ENCODE measurements around the gene CACNA1F. TPM values are rescaled to one million over a fixed set of nuclear protein-coding genes. Genes with fewer than 3 reads are reported as not detected.
A peak's percentile ranks its signal among the peaks of the same experiment; 100 is the strongest.
"Not testable (repeated sequence)": the region's sequence is repeated elsewhere in the genome, so short reads cannot be mapped to it uniquely, and the experiment has no call there.

The CACNA1F gene
- total and polyA plus RNA-seq, 9 donors: 0.01 to 0.09 (median 0.04) TPM; not detected in 4

GRCh38 chrX:49178537-49178936 lies 54.6 kb downstream of the CACNA1F start:
- Histone ChIP-seq H3K27me3 (ENCODE audit: control insufficient read depth, insufficient read depth, low read length) (no peaks in the 10 kb centered on the region), H3K27ac (ENCODE audit: low read length) (no peak overlapping the region), H3K9me3 (replicated peaks; ENCODE audit: control insufficient read depth, low read depth, low read length) (no peaks in the 10 kb centered on the region), H3K4me3 (ENCODE audit: low read length) (no peak overlapping the region), H3K4me1 (ENCODE audit: control insufficient read depth, insufficient read depth, low read length) (no peaks in the 10 kb centered on the region), H3K36me3 (ENCODE audit: control insufficient read depth, insufficient read depth, low read length) (peaks cover 16% of the 10 kb centered on the region)
- 95% methylated on average over 3 of the region's 3 CpGs for WGBS (ENCODE audit: insufficient coverage)
- no peak for DNase-seq

- 89% methylated on average over 17 of the region's 23 CpGs for WGBS (ENCODE audit: insufficient coverage)
- DNase-seq: no peak
- H3K27ac ChIP-seq (ENCODE audit: low read length): no peak overlapping the region
Observed at GRCh38 chrX:49177873-49178480, 55.2 kb downstream of the CACNA1F start.

DNA sequence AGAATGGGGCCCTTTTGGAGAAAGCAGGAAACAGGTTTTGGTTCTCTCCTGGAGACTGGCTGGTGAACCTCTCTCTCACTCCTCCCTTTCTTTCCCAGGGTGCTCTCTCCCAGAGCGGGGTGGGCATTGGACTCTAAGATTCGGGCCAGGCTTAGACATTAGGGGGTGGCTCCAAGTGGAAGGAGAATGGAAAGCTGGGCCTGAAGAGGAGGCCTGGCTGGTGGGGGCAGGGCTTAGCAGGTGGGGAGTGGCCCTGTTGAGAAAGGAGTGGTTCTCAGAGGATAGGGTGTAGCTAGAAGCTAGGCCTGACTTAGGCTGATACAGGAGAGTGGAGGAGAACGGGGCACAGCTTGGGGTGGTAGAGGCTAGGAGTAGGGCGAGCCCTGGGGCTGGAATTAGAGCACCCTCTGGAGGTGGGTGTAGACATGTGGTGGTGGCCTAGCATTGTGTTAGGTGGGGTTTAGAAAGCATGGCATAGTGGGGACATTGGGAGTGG lies 55.8 kb downstream of the CACNA1F start:
- peaks cover 3% of the 10 kb centered on the region for H3K4me1 ChIP-seq (ENCODE audit: control insufficient read depth, insufficient read depth, low read length)
- no peak overlapping the region for H3K27ac ChIP-seq (ENCODE audit: low read length)
- no peak overlapping the region for H3K4me3 ChIP-seq (ENCODE audit: low read length)
- peaks cover 21% of the 10 kb centered on the region for H3K36me3 ChIP-seq (ENCODE audit: control insufficient read depth, insufficient read depth, low read length)
- DNase-seq: no peak
- H3K9me3 ChIP-seq (replicated peaks; ENCODE audit: control insufficient read depth, low read depth, low read length): no peaks in the 10 kb centered on the region
- 72% methylated on average over 2 of the region's 4 CpGs for WGBS (ENCODE audit: insufficient coverage)
- peaks cover 2% of the 10 kb centered on the region for H3K27me3 ChIP-seq (ENCODE audit: control insufficient read depth, insufficient read depth, low read length)

More at GRCh38 chrX:49177873-49178480, 55.2 kb downstream of the CACNA1F start:
- Histone ChIP-seq H3K27me3 (ENCODE audit: control insufficient read depth, insufficient read depth, low read length) (no peaks in the 10 kb centered on the region), H3K9me3 (replicated peaks; ENCODE audit: control insufficient read depth, low read depth, low read length) (no peaks in the 10 kb centered on the region), H3K4me3 (ENCODE audit: low read length) (no peak overlapping the region), H3K36me3 (ENCODE audit: control insufficient read depth, insufficient read depth, low read length) (peaks cover 19% of the 10 kb centered on the region), H3K4me1 (ENCODE audit: control insufficient read depth, insufficient read depth, low read length) (no peaks in the 10 kb centered on the region)

DNA sequence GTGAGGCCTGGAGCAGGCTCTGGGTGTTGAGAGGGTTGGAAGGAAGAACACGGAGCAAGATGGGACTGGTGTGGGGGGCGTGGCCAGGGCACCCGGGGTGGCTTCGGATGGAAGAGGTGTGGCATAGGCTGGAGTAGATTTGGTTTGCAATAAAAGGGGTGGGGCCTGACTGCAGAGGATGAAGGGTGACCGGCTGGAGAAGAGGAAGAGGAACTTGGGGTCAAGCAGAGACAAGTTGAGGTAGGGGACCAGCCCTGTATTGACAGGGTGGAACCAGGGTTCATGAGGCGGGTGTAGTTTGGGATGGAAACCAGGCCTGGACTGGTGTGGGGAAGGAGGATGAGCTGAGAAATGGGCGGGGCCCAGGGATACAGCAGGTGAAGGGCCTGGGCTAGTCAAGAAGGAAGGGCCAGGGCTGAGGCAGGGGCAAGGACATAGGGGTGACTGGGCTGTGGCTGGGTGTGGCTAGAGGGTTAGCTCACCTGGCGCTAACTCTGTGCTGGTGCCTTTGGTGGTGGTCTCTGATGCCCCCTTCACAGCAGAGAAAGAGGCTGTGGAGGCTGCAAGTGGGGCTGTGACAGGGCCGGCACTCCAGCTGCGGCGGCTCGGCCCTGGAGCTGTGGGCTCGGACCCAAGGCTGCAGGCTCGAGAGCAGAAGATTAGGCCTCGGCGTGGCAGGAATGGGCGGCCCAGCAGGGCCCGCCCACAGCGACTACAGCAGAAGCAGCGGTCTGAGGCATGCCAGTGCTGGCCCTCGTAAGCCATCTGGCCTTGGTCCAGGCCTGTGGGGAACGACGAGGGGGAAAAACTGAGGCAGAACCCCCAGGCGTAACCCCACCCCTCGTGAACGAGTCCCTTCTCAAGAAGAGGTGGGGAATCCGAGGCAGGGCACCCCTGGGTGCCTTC lies 56.5 kb downstream of the CACNA1F start:
- Histone ChIP-seq H3K4me3 (ENCODE audit: low read length) (no peak overlapping the region), H3K36me3 (ENCODE audit: control insufficient read depth, insufficient read depth, low read length) (peaks cover 21% of the 10 kb centered on the region), H3K27ac (ENCODE audit: low read length) (no peak overlapping the region), H3K9me3 (replicated peaks; ENCODE audit: control insufficient read depth, low read depth, low read length) (no peaks in the 10 kb centered on the region), H3K4me1 (ENCODE audit: control insufficient read depth, insufficient read depth, low read length) (peaks cover 3% of the 10 kb centered on the region), H3K27me3 (ENCODE audit: control insufficient read depth, insufficient read depth, low read length) (peaks cover 2% of the 10 kb centered on the region)
- WGBS (ENCODE audit: insufficient coverage): 76% methylated on average over 22 of the region's 27 CpGs
- DNase-seq: no peak

- H3K4me3 ChIP-seq (ENCODE audit: low read length): no peak overlapping the region
- peaks cover 8% of the 10 kb centered on the region for H3K27me3 ChIP-seq (ENCODE audit: control insufficient read depth, insufficient read depth, low read length)
- WGBS (ENCODE audit: insufficient coverage): 85% methylated on average over 41 of the region's 43 CpGs
- no peak for DNase-seq
- no peak overlapping the region for H3K27ac ChIP-seq (ENCODE audit: low read length)
- peaks cover 21% of the 10 kb centered on the region for H3K36me3 ChIP-seq (ENCODE audit: control insufficient read depth, insufficient read depth, low read length)
- H3K4me1 ChIP-seq (ENCODE audit: control insufficient read depth, insufficient read depth, low read length): peaks cover 3% of the 10 kb centered on the region
- H3K9me3 ChIP-seq (replicated peaks; ENCODE audit: control insufficient read depth, low read depth, low read length): no peaks in the 10 kb centered on the region
Observed at GRCh38 chrX:49175435-49176274, 57.5 kb downstream of the CACNA1F start.

DNA sequence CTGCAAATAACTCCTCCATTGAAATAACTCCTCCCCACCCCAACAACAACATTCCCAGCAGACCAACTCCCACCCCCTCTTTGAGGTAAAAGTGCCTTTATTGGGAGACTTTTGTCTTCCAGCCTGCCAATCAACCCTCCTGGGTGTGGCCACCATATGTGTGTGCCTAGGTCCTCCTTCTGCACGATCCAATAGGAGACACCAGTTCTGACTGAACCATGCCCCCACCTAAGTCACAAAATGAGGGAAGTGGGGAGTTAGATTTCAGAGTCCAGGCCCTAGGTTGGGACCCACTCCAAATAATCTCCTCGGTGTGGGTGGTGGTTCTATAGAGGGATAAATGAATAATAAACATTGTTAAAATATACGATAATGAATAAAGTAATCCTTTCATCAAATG lies 58.4 kb downstream of the CACNA1F start:
- no peak for DNase-seq
- H3K9me3 ChIP-seq (replicated peaks; ENCODE audit: control insufficient read depth, low read depth, low read length): no peaks in the 10 kb centered on the region
- H3K36me3 ChIP-seq (ENCODE audit: control insufficient read depth, insufficient read depth, low read length): peaks cover 21% of the 10 kb centered on the region
- peaks cover 3% of the 10 kb centered on the region for H3K4me1 ChIP-seq (ENCODE audit: control insufficient read depth, insufficient read depth, low read length)
- no CpG with 5 or more reads among the region's 3 CpGs for WGBS (ENCODE audit: insufficient coverage)
- H3K27ac ChIP-seq (ENCODE audit: low read length): no peak overlapping the region
- peaks cover 9% of the 10 kb centered on the region for H3K27me3 ChIP-seq (ENCODE audit: control insufficient read depth, insufficient read depth, low read length)
- H3K4me3 ChIP-seq (ENCODE audit: low read length): no peak overlapping the region

GRCh38 chrX:49173544-49173943 lies 59.6 kb downstream of the CACNA1F start:
- H3K27ac ChIP-seq (ENCODE audit: low read length); H3K4me3 ChIP-seq (ENCODE audit: low read length); H3K9me3 ChIP-seq (replicated peaks; ENCODE audit: control insufficient read depth, low read depth, low read length); H3K4me1 ChIP-seq (ENCODE audit: control insufficient read depth, insufficient read depth, low read length); H3K27me3 ChIP-seq (ENCODE audit: control insufficient read depth, insufficient read depth, low read length); DNase-seq: not testable (repeated sequence)
- 83% methylated on average over 5 of the region's 8 CpGs for WGBS (ENCODE audit: insufficient coverage)
- H3K36me3 ChIP-seq (ENCODE audit: control insufficient read depth, insufficient read depth, low read length): peaks cover 21% of the 10 kb centered on the region

DNA sequence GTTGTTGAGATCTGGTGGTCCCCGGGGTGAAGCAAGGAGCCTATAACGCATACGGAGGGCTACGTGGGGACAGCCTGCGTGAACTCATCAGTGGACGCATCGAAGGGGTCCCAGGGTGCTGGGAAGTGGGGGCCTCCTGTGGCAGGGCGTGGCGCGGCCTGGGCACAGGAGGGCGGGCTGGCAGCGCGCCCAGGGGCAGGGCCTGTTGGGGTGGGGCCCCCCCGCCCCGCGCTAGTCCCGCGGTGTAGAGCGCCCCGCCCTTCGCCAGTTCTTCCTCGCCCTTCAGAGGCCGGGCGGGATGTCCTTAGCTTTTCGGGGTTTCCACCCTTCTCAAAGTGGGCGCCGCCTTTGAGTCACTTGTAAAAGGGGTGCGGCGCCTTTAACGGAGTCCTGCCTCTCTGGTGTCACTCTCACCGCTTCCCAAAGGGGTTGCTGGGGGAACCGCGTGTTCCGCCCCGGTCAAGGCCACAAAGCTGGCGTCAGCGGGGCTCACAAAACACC lies 60.8 kb downstream of the CACNA1F start:
- peak; percentile 59 for DNase-seq
- peaks cover 10% of the 10 kb centered on the region for H3K27me3 ChIP-seq (ENCODE audit: control insufficient read depth, insufficient read depth, low read length)
- WGBS (ENCODE audit: insufficient coverage): 37% methylated on average over 27 of the region's 37 CpGs

GRCh38 chrX:49171752-49172279 lies 61.3 kb downstream of the CACNA1F start, which contains the start of gene PLP2:
TSS of gene PLP2 (plus strand) at chrX:49171898. CDS start at chrX:49172001, 103 bp downstream.
- DNase-seq: peak; percentile 51
- WGBS (ENCODE audit: insufficient coverage): 47% methylated on average over 46 of the region's 46 CpGs
- Histone ChIP-seq H3K27ac (ENCODE audit: low read length) (peak within 1 kb of the TSS; percentile 83), H3K4me3 (ENCODE audit: low read length) (peak within 1 kb of the TSS; percentile 59), H3K9me3 (replicated peaks; ENCODE audit: control insufficient read depth, low read depth, low read length) (no peaks in the 10 kb centered on the region), H3K27me3 (ENCODE audit: control insufficient read depth, insufficient read depth, low read length) (peaks cover 11% of the 10 kb centered on the region), H3K4me1 (ENCODE audit: control insufficient read depth, insufficient read depth, low read length) (peaks cover 10% of the 10 kb centered on the region), H3K36me3 (ENCODE audit: control insufficient read depth, insufficient read depth, low read length) (peaks cover 21% of the 10 kb centered on the region)

More for the DNA sequence above, 60.8 kb downstream of the CACNA1F start:
- Histone ChIP-seq H3K4me3 (ENCODE audit: low read length) (peak overlapping the region; percentile 59), H3K9me3 (replicated peaks; ENCODE audit: control insufficient read depth, low read depth, low read length) (no peaks in the 10 kb centered on the region), H3K4me1 (ENCODE audit: control insufficient read depth, insufficient read depth, low read length) (peaks cover 6% of the 10 kb centered on the region), H3K27ac (ENCODE audit: low read length) (peak overlapping the region; percentile 83), H3K36me3 (ENCODE audit: control insufficient read depth, insufficient read depth, low read length) (peaks cover 21% of the 10 kb centered on the region)

All from muscle of leg (tissue), 11 donors.